Keratinocyte (primary cell): ENCODE data around the gene BMPR1B. TPM values are rescaled to one million over a fixed set of nuclear protein-coding genes. Genes with fewer than 3 reads are reported as not detected.

ENCODE experiments used
- DNase-seq: peaks from one replicate; pipeline ENCODE4 v3.0.0-alpha.2; 2011; ENCODE audit warnings: low read depth, missing footprints, low spot score
- FAIRE-seq: peaks from 2 replicates; lab custom pipeline; 2011; peaks lifted over from hg19 to GRCh38; lab: Jason Lieb, UNC
- H2AFZ ChIP-seq: 2 replicates; pipeline ENCODE4 v1.6.0; 2012; ENCODE audit warnings: low read length, control low read depth, inconsistent platforms; ENCODE audit not compliant: control insufficient read depth
- H3K27ac ChIP-seq: 2 replicates; pipeline ENCODE4 v1.5.1; 2011; ENCODE audit warnings: low read length; ENCODE audit not compliant: control insufficient read depth, insufficient read depth
- H3K27me3 ChIP-seq: 3 replicates; pipeline ENCODE4 v1.6.0; 2011; ENCODE audit warnings: low read length; ENCODE audit not compliant: control insufficient read depth, insufficient read depth; ENCODE audit errors: extremely low read depth
- H3K36me3 ChIP-seq, 2 experiments: 2 replicates in 1 of 2; 3 replicates in 1 of 2; pipeline ENCODE4 v1.5.1; 2011; ENCODE audit warnings: low read length in 2 of 2, mild to moderate bottlenecking in 1 of 2; ENCODE audit not compliant: control insufficient read depth in 2 of 2, insufficient read depth in 2 of 2; ENCODE audit errors: extremely low read depth in 1 of 2
- H3K4me1 ChIP-seq: 3 replicates; pipeline ENCODE4 v1.5.1; 2011; ENCODE audit warnings: low read length; ENCODE audit not compliant: control insufficient read depth, insufficient read depth; ENCODE audit errors: extremely low read depth
- H3K4me2 ChIP-seq: 3 replicates; pipeline ENCODE4 v1.6.0; 2011; ENCODE audit warnings: low read depth, low read length; ENCODE audit not compliant: control insufficient read depth, insufficient read depth; ENCODE audit errors: extremely low read depth
- H3K4me3 ChIP-seq, 3 experiments: fragments of 200-600 bp in 1 of 3; sonication (generic) in 1 of 3; 2 replicates in 2 of 3; 3 replicates in 1 of 3; pipeline ENCODE4 v1.5.1; 2011 to 2016; ENCODE audit warnings: low read length in 3 of 3, mild to moderate bottlenecking in 3 of 3, control low read depth in 2 of 3, inconsistent platforms in 1 of 3, low read depth in 1 of 3, mixed read lengths in 1 of 3, mixed run types in 1 of 3, moderate library complexity in 1 of 3; ENCODE audit not compliant: control insufficient read depth in 2 of 3, insufficient read depth in 2 of 3; ENCODE audit errors: extremely low read depth in 1 of 3
- H3K79me2 ChIP-seq: 2 replicates; pipeline ENCODE4 v1.6.0; 2012; ENCODE audit warnings: low read length; ENCODE audit not compliant: control insufficient read depth, insufficient read depth
- H3K9ac ChIP-seq: 3 replicates; pipeline ENCODE4 v1.6.0; 2011; ENCODE audit warnings: low read length; ENCODE audit not compliant: control insufficient read depth, insufficient read depth; ENCODE audit errors: extremely low read depth
- H3K9me1 ChIP-seq: 3 replicates; pipeline ENCODE4 v1.6.0; 2011; ENCODE audit warnings: low read length; ENCODE audit not compliant: control insufficient read depth, insufficient read depth; ENCODE audit errors: extremely low read depth
- H3K9me3 ChIP-seq: 2 replicates; pipeline ENCODE4 v1.5.1; 2012; ENCODE audit warnings: low read depth, low read length; ENCODE audit not compliant: control insufficient read depth
- H4K20me1 ChIP-seq: 3 replicates; pipeline ENCODE4 v1.6.0; 2011; ENCODE audit warnings: low read length; ENCODE audit not compliant: control insufficient read depth, insufficient read depth; ENCODE audit errors: extremely low read depth
- EZH2 ChIP-seq: IDR thresholded peaks from one replicate; pipeline ENCODE4 v1.6.1; 2012; ENCODE audit warnings: inconsistent platforms, mild to moderate bottlenecking, low read length, moderate library complexity
- dilution Hi-C: fragments of 300-500 bp; cut with MboI; formaldehyde crosslinking; loops from one replicate; pipeline ENCODE4 v1.7.0; 2020; ENCODE audit warnings: low sequenced_read_pairs; ENCODE audit not compliant: extremely low pct_ligation_motif_present
- polyA plus RNA-seq, 5 experiments: library from polyadenylated mRNA; depleted of rRNA in 3 of 5; stranded (reverse) in 3 of 5; stranded (forward) in 1 of 5; unstranded in 1 of 5; fragments of >200 nt; gene quantifications; 1 replicate in 1 of 5; 2 replicates in 3 of 5; 3 replicates in 1 of 5; pipeline versions ENCODE4 v1.2.1 to v1.2.3, GENCODE V29; 2011 to 2012; ENCODE audit warnings: missing spikeins in 2 of 5, low read depth in 1 of 5, low replicate concordance in 1 of 5
- TF ChIP-seq, protein P1 (sequence below), 3 experiments: IDR thresholded peaks in 1 of 3; conservative IDR thresholded peaks in 1 of 3; optimal IDR thresholded peaks in 1 of 3; 2 replicates in 2 of 3; 3 replicates in 1 of 3; pipeline versions ENCODE3 to v1.5.1; 2011; ENCODE audit warnings: low read length in 3 of 3, mild to moderate bottlenecking in 3 of 3, moderate library complexity in 2 of 3, control low read depth in 1 of 3, inconsistent platforms in 1 of 3; ENCODE audit not compliant: insufficient read depth in 2 of 3; ENCODE audit errors: extremely low read depth in 1 of 3

Gene BMPR1B
- polyA plus RNA-seq, 1 donor (not counting 4 experiments of a cell fraction or from before 2014, with no cell fraction given) = 0.89 TPM

DNA sequence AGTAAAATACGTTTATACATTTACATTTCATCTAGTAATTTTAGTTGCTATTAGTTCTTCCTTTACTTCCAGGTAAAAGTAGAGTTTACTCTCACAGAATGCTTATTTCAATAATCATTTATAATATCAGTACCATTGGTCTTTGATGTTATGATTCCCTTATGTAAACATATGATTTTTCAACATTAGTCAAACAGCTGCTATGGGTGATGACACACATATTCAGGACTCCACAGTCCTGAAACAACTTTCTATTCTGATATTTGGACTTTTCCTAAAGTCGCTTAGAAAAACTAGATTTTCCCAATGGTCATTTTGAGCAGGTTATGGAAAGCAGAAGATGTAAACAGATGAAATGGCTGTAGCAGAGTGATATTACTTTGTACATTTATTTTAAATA lies 421.2 kb downstream of the BMPR1B start:
- DNase-seq (no peak), FAIRE-seq (no peak)
- dilution Hi-C loops = no loop called here
- H4K20me1 ChIP-seq = no peaks in the 10 kb centered on the region
- no peak overlapping the region for H3K9ac ChIP-seq
- H3K27me3 ChIP-seq = no peaks in the 10 kb centered on the region
- no peaks in the 10 kb centered on the region for H3K9me1 ChIP-seq
- no peaks in the 10 kb centered on the region for H3K36me3 ChIP-seq
- no peaks in the 10 kb centered on the region for H3K4me1 ChIP-seq
- no peak overlapping the region for H3K4me2 ChIP-seq
- no peak overlapping the region for H3K4me3 ChIP-seq
- H3K27ac ChIP-seq = no peak overlapping the region
- H2AFZ ChIP-seq = no peak overlapping the region
- peaks cover 2% of the 10 kb centered on the region for H3K9me3 ChIP-seq
- no peaks in the 10 kb centered on the region for H3K79me2 ChIP-seq
- TF ChIP-seq EZH2 = no peak
- TF ChIP-seq, protein P1, sequence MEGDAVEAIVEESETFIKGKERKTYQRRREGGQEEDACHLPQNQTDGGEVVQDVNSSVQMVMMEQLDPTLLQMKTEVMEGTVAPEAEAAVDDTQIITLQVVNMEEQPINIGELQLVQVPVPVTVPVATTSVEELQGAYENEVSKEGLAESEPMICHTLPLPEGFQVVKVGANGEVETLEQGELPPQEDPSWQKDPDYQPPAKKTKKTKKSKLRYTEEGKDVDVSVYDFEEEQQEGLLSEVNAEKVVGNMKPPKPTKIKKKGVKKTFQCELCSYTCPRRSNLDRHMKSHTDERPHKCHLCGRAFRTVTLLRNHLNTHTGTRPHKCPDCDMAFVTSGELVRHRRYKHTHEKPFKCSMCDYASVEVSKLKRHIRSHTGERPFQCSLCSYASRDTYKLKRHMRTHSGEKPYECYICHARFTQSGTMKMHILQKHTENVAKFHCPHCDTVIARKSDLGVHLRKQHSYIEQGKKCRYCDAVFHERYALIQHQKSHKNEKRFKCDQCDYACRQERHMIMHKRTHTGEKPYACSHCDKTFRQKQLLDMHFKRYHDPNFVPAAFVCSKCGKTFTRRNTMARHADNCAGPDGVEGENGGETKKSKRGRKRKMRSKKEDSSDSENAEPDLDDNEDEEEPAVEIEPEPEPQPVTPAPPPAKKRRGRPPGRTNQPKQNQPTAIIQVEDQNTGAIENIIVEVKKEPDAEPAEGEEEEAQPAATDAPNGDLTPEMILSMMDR (optimal IDR thresholded peaks at IDR 0.05 in 1 of 3, IDR thresholded peaks at IDR 0.05 in 1 of 3, conservative IDR thresholded peaks at IDR 0.05 in 1 of 3; ENCODE audit: extremely low read depth in 1 of 3, insufficient read depth in 2 of 3, low read length in 3 of 3) = no peak

DNA sequence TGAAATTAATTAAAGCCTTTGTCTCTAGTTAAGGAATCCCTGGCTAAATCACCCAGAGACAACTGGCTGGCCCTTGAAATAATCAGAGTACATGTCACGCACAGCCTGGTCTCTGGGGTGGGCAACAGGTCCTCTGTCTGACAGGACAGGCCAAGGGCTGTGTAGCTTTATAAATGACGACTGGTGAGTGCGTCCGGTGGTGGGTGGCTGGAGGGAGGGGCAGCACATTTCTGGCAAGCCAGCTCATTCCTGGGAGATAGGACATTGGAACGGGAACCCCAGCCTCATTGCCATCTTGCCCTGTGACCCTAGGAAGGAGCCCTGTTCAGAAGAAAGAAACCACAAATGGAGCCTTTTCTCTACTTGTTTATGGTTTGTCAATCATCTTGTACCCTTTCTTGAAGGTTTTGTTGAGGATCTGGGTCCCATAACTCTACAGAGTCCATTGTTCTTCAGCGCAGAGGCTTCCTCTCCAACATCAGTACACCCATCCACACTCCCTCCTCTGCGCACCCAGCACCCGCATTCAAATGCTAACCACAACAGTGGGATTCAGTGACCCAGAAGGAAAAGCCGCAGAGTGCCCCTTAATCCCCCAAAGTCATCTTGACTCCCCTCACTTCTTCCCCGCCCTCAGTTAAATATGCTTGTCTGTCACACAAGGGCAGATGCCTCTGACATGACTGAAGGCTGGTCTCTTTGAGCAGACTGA lies 422.9 kb downstream of the BMPR1B start:
- TF ChIP-seq EZH2 = no peak
- TF ChIP-seq, protein P1 (optimal IDR thresholded peaks at IDR 0.05 in 1 of 3, IDR thresholded peaks at IDR 0.05 in 1 of 3, conservative IDR thresholded peaks at IDR 0.05 in 1 of 3; ENCODE audit: extremely low read depth in 1 of 3, insufficient read depth in 2 of 3, low read length in 3 of 3) = no peak
- dilution Hi-C loops = no loop called here
- DNase-seq = no peak
- H4K20me1 ChIP-seq = no peaks in the 10 kb centered on the region
- H3K9ac ChIP-seq = no peak overlapping the region
- H3K36me3 ChIP-seq = no peaks in the 10 kb centered on the region
- H3K4me2 ChIP-seq = no peak overlapping the region
- H3K9me1 ChIP-seq = no peaks in the 10 kb centered on the region
- H3K27ac ChIP-seq = no peak overlapping the region
- no peak for FAIRE-seq
- no peak overlapping the region for H3K4me3 ChIP-seq
- no peaks in the 10 kb centered on the region for H3K79me2 ChIP-seq
- no peak overlapping the region for H2AFZ ChIP-seq
- no peaks in the 10 kb centered on the region for H3K4me1 ChIP-seq
- peaks cover 2% of the 10 kb centered on the region for H3K9me3 ChIP-seq
- no peaks in the 10 kb centered on the region for H3K27me3 ChIP-seq
